ENCODE results near the gene FBXO24.

The FBXO24 gene

GRCh38 chr7:100626055-100626454 is 39.9 kb downstream of the FBXO24 start:
- H3K36me3 ChIP-seq (replicated peaks) = no peaks in the 10 kb centered on the region
- no peaks in the 10 kb centered on the region for H3K27me3 ChIP-seq (replicated peaks)
- in situ Hi-C loops (cut with HindIII; ENCODE audit: low pct_ligation_motif_present, low sequenced_read_pairs) = no loop called here
- H3K4me3 ChIP-seq (ENCODE audit: low read depth, low read length) = peak overlapping the region; percentile 33
- TF ChIP-seq CTCF (IDR thresholded peaks at IDR 0.05; ENCODE audit: low read depth, low read length, missing control alignments) = no peak
- DNase-seq = no peak
- no peak overlapping the region for H3K27ac ChIP-seq

- in situ Hi-C loops (cut with HindIII; ENCODE audit: low pct_ligation_motif_present, low sequenced_read_pairs) = no loop called here
- no peaks in the 10 kb centered on the region for H3K36me3 ChIP-seq (replicated peaks)
- no peak overlapping the region for H3K27ac ChIP-seq
- peak; percentile 89 for DNase-seq
- no peak for TF ChIP-seq CTCF (IDR thresholded peaks at IDR 0.05; ENCODE audit: low read depth, low read length, missing control alignments)
- no peaks in the 10 kb centered on the region for H3K27me3 ChIP-seq (replicated peaks)
- peak overlapping the region; percentile 33 for H3K4me3 ChIP-seq (ENCODE audit: low read depth, low read length)
Measured at GRCh38 chr7:100626530-100627237, 40.6 kb downstream of the FBXO24 start.

- no peak overlapping the region for H3K27ac ChIP-seq
- no peak for TF ChIP-seq CTCF (IDR thresholded peaks at IDR 0.05; ENCODE audit: low read depth, low read length, missing control alignments)
- no peak overlapping the region for H3K4me3 ChIP-seq (ENCODE audit: low read depth, low read length)
- in situ Hi-C loops (cut with HindIII; ENCODE audit: low pct_ligation_motif_present, low sequenced_read_pairs) = no loop called here
- H3K27me3 ChIP-seq (replicated peaks) = no peaks in the 10 kb centered on the region
- H3K36me3 ChIP-seq (replicated peaks) = no peaks in the 10 kb centered on the region
- DNase-seq = no peak
Measured at GRCh38 chr7:100627238-100627549, 41.1 kb downstream of the FBXO24 start.

- Histone ChIP-seq H3K4me3 (ENCODE audit: low read depth, low read length) (no peak overlapping the region), H3K27ac (no peak overlapping the region), H3K36me3 (replicated peaks) (no peaks in the 10 kb centered on the region), H3K27me3 (replicated peaks) (no peaks in the 10 kb centered on the region)
- in situ Hi-C loops (cut with HindIII; ENCODE audit: low pct_ligation_motif_present, low sequenced_read_pairs) = no loop called here
- DNase-seq = no peak
- peak; percentile 64 for TF ChIP-seq CTCF (IDR thresholded peaks at IDR 0.05; ENCODE audit: low read depth, low read length, missing control alignments)
Measured at GRCh38 chr7:100629117-100629716, 43.1 kb downstream of the FBXO24 start.

GRCh38 chr7:100630066-100630465 is 43.9 kb downstream of the FBXO24 start:
- H3K4me3 ChIP-seq (ENCODE audit: low read depth, low read length) = no peak overlapping the region
- DNase-seq = no peak
- no peak for TF ChIP-seq CTCF (IDR thresholded peaks at IDR 0.05; ENCODE audit: low read depth, low read length, missing control alignments)
- in situ Hi-C loops (cut with HindIII; ENCODE audit: low pct_ligation_motif_present, low sequenced_read_pairs) = no loop called here
- H3K27me3 ChIP-seq (replicated peaks) = no peaks in the 10 kb centered on the region
- H3K27ac ChIP-seq = no peak overlapping the region
- H3K36me3 ChIP-seq (replicated peaks) = no peaks in the 10 kb centered on the region
